ENCODE data around the gene PLN.

PLN gene

GRCh38 chr6:118504611-118505010, 43.5 kb upstream of the PLN start:
- no peak for TF ChIP-seq CTCF (IDR thresholded peaks at IDR 0.05; ENCODE audit: poor library complexity, severe bottlenecking)
- DNase-seq (ENCODE audit: low spot score): no peak
- H3K36me3 ChIP-seq (ENCODE audit: low read depth): no peaks in the 10 kb centered on the region; the same call in 1 of the 2 replicates

GRCh38 chr6:118505656-118506055, 42.4 kb upstream of the PLN start:
- no peaks in the 10 kb centered on the region for H3K4me1 ChIP-seq (ENCODE audit: insufficient read depth, poor library complexity, severe bottlenecking)
- no peak for TF ChIP-seq CTCF (IDR thresholded peaks at IDR 0.05; ENCODE audit: poor library complexity, severe bottlenecking)
- H3K36me3 ChIP-seq (ENCODE audit: low read depth): no peaks in the 10 kb centered on the region; the same call in 1 of the 2 replicates
- ATAC-seq (ENCODE audit: low read depth): no peak
- no peak overlapping the region for H3K4me3 ChIP-seq (ENCODE audit: severe bottlenecking)
- H3K27me3 ChIP-seq (ENCODE audit: insufficient read depth, poor library complexity, severe bottlenecking): no peaks in the 10 kb centered on the region
- no peak overlapping the region for H3K27ac ChIP-seq (ENCODE audit: poor library complexity, severe bottlenecking)
- H3K9me3 ChIP-seq (ENCODE audit: severe bottlenecking): no peaks in the 10 kb centered on the region
- DNase-seq (ENCODE audit: low spot score): no peak

More at GRCh38 chr6:118504611-118505010, 43.5 kb upstream of the PLN start:
- no peak overlapping the region for H3K4me3 ChIP-seq (ENCODE audit: severe bottlenecking)
- no peak for ATAC-seq (ENCODE audit: low read depth)
- H3K4me1 ChIP-seq (ENCODE audit: insufficient read depth, poor library complexity, severe bottlenecking): no peaks in the 10 kb centered on the region
- H3K27me3 ChIP-seq (ENCODE audit: insufficient read depth, poor library complexity, severe bottlenecking): no peaks in the 10 kb centered on the region
- H3K27ac ChIP-seq (ENCODE audit: poor library complexity, severe bottlenecking): no peak overlapping the region
- no peaks in the 10 kb centered on the region for H3K9me3 ChIP-seq (ENCODE audit: severe bottlenecking)

- no peaks in the 10 kb centered on the region; the same call in 1 of the 2 replicates for H3K36me3 ChIP-seq (ENCODE audit: low read depth)
- H3K27ac ChIP-seq (ENCODE audit: poor library complexity, severe bottlenecking): no peak overlapping the region
- no peaks in the 10 kb centered on the region for H3K9me3 ChIP-seq (ENCODE audit: severe bottlenecking)
- H3K27me3 ChIP-seq (ENCODE audit: insufficient read depth, poor library complexity, severe bottlenecking): no peaks in the 10 kb centered on the region
- DNase-seq (ENCODE audit: low spot score) (no peak), ATAC-seq (ENCODE audit: low read depth) (no peak)
- no peak overlapping the region for H3K4me3 ChIP-seq (ENCODE audit: severe bottlenecking)
- no peaks in the 10 kb centered on the region for H3K4me1 ChIP-seq (ENCODE audit: insufficient read depth, poor library complexity, severe bottlenecking)
- no peak for TF ChIP-seq CTCF (IDR thresholded peaks at IDR 0.05; ENCODE audit: poor library complexity, severe bottlenecking)
Measured at GRCh38 chr6:118506071-118506638, 41.9 kb upstream of the PLN start.

- Histone ChIP-seq H3K27ac (ENCODE audit: poor library complexity, severe bottlenecking) (no peak overlapping the region), H3K36me3 (ENCODE audit: low read depth) (no peaks in the 10 kb centered on the region; the same call in 1 of the 2 replicates), H3K4me1 (ENCODE audit: insufficient read depth, poor library complexity, severe bottlenecking) (no peaks in the 10 kb centered on the region), H3K4me3 (ENCODE audit: severe bottlenecking) (no peak overlapping the region), H3K9me3 (ENCODE audit: severe bottlenecking) (no peaks in the 10 kb centered on the region), H3K27me3 (ENCODE audit: insufficient read depth, poor library complexity, severe bottlenecking) (no peaks in the 10 kb centered on the region)
- ATAC-seq (ENCODE audit: low read depth): no peak
- TF ChIP-seq CTCF (IDR thresholded peaks at IDR 0.05; ENCODE audit: poor library complexity, severe bottlenecking): no peak
- DNase-seq (ENCODE audit: low spot score): no peak
Measured at GRCh38 chr6:118507636-118508035, 40.5 kb upstream of the PLN start.

GRCh38 chr6:118509009-118509617, 39.0 kb upstream of the PLN start:
- TF ChIP-seq CTCF (IDR thresholded peaks at IDR 0.05; ENCODE audit: poor library complexity, severe bottlenecking): peak; percentile 93
- H3K36me3 ChIP-seq (ENCODE audit: low read depth): no peaks in the 10 kb centered on the region
- DNase-seq (ENCODE audit: low spot score): no peak

More at GRCh38 chr6:118509009-118509617, 39.0 kb upstream of the PLN start:
- Histone ChIP-seq H3K27me3 (ENCODE audit: insufficient read depth, poor library complexity, severe bottlenecking) (no peaks in the 10 kb centered on the region), H3K4me1 (ENCODE audit: insufficient read depth, poor library complexity, severe bottlenecking) (no peaks in the 10 kb centered on the region), H3K9me3 (ENCODE audit: severe bottlenecking) (no peaks in the 10 kb centered on the region), H3K4me3 (ENCODE audit: severe bottlenecking) (no peak overlapping the region), H3K27ac (ENCODE audit: poor library complexity, severe bottlenecking) (no peak overlapping the region)
- no peak for ATAC-seq (ENCODE audit: low read depth)

Data from RWPE2 (cell line).